GM19035 (cell line): ENCODE measurements around the gene SPDYE2B.
"Not testable (repeated sequence)": the region's sequence is repeated elsewhere in the genome, so short reads cannot be mapped to it uniquely, and the experiment has no call there.

ENCODE experiments used
- ATAC-seq: cut with Tn5 transposase; IDR thresholded peaks from one replicate; pipeline ENCODE4 v1.9.1; 2021; ENCODE audit not compliant: unreplicated experiment

SPDYE2B gene

GRCh38 chr7:102649924-102650323, at the start of gene SPDYE2B:
TSS of gene SPDYE2B (plus strand) at chr7:102650319. CDS start at chr7:102652349, 2,030 bp downstream.
- not testable (repeated sequence) for ATAC-seq

- not testable (repeated sequence) for ATAC-seq
Measured at GRCh38 chr7:102602317-102602716, 47.8 kb upstream of the SPDYE2B start.

GRCh38 chr7:102604431-102605145, 45.5 kb upstream of the SPDYE2B start:
- not testable (repeated sequence) for ATAC-seq

- ATAC-seq: not testable (repeated sequence)
Measured at GRCh38 chr7:102606848-102607247, 43.3 kb upstream of the SPDYE2B start.

- ATAC-seq: not testable (repeated sequence)
Measured at GRCh38 chr7:102609734-102610133, 40.4 kb upstream of the SPDYE2B start.

- not testable (repeated sequence) for ATAC-seq
Measured at GRCh38 chr7:102610441-102610840, 39.7 kb upstream of the SPDYE2B start.

- ATAC-seq: peak; percentile 36
Measured at GRCh38 chr7:102611013-102611674, 39.0 kb upstream of the SPDYE2B start.

- ATAC-seq: not testable (repeated sequence)
Measured at GRCh38 chr7:102611675-102612325, 38.3 kb upstream of the SPDYE2B start.

- peak; percentile 68 for ATAC-seq
Measured at GRCh38 chr7:102613575-102614345, 36.4 kb upstream of the SPDYE2B start.

- peak; percentile 15 for ATAC-seq
Measured at GRCh38 chr7:102614346-102614697, 35.8 kb upstream of the SPDYE2B start.

- not testable (repeated sequence) for ATAC-seq
Measured at GRCh38 chr7:102614873-102615272, 35.2 kb upstream of the SPDYE2B start.

GRCh38 chr7:102615930-102616329, 34.2 kb upstream of the SPDYE2B start:
- peak; percentile 16 for ATAC-seq

- ATAC-seq: peak; percentile 73
Measured at GRCh38 chr7:102616507-102617125, 33.5 kb upstream of the SPDYE2B start, which contains the start of gene RASA4. TSS of gene RASA4 (minus strand) at chr7:102616756. CDS start at chr7:102616689, 67 bp downstream.

- not testable (repeated sequence) for ATAC-seq
Measured at GRCh38 chr7:102618122-102618521, 32.0 kb upstream of the SPDYE2B start.

GRCh38 chr7:102627271-102627904, 22.7 kb upstream of the SPDYE2B start:
- ATAC-seq: not testable (repeated sequence)

- ATAC-seq: not testable (repeated sequence)
Measured at GRCh38 chr7:102630622-102631021, 19.5 kb upstream of the SPDYE2B start.

- ATAC-seq: not testable (repeated sequence)
Measured at GRCh38 chr7:102634299-102634698, 15.8 kb upstream of the SPDYE2B start.

- ATAC-seq: not testable (repeated sequence)
Measured at GRCh38 chr7:102635354-102635753, 14.8 kb upstream of the SPDYE2B start.

- ATAC-seq: not testable (repeated sequence)
Measured at GRCh38 chr7:102636956-102637355, 13.2 kb upstream of the SPDYE2B start.

GRCh38 chr7:102638848-102639247, 11.3 kb upstream of the SPDYE2B start:
- peak; percentile 2 for ATAC-seq
